ENCODE measurements around the gene SGK2.

DNA sequence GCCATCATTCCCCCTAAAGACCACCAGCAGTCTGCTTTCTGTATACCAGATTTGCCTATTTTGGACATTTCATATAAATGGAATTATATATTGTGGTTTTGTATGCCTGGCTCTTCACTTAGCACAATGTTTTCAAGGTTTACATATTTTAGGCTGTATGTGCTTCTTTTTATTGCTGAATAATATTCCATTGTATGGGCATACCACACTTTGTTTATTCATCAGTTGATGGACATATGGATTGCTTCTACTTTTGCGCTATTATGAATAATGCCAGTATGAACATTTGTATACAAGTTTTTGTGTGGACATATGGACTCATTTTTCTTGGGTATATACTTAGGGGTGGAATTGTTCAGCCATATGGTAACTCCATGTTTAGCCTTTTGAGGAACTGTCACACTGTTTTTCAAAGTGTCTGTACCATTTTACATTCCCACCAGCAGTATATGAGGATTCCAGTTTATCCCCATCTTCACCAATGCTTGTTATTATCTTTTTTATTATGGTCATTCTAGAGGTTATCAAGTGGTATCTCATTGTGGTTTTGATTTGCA, 38.7 kb upstream of the SGK2 start:
- TF ChIP-seq, protein P1, sequence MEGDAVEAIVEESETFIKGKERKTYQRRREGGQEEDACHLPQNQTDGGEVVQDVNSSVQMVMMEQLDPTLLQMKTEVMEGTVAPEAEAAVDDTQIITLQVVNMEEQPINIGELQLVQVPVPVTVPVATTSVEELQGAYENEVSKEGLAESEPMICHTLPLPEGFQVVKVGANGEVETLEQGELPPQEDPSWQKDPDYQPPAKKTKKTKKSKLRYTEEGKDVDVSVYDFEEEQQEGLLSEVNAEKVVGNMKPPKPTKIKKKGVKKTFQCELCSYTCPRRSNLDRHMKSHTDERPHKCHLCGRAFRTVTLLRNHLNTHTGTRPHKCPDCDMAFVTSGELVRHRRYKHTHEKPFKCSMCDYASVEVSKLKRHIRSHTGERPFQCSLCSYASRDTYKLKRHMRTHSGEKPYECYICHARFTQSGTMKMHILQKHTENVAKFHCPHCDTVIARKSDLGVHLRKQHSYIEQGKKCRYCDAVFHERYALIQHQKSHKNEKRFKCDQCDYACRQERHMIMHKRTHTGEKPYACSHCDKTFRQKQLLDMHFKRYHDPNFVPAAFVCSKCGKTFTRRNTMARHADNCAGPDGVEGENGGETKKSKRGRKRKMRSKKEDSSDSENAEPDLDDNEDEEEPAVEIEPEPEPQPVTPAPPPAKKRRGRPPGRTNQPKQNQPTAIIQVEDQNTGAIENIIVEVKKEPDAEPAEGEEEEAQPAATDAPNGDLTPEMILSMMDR (conservative IDR thresholded peaks at IDR 0.05; ENCODE audit: low read depth, low read length) = no peak
- TF ChIP-seq EZH2 (IDR thresholded peaks at IDR 0.05; ENCODE audit: borderline replicate concordance, low read depth, low read length, poor library complexity, severe bottlenecking) = no peak
